Urinary bladder (tissue), 4 donors: ENCODE results near the gene CMTM4. TPM values are rescaled to one million over a fixed set of nuclear protein-coding genes. Genes with fewer than 3 reads are reported as not detected.
"Not testable (repeated sequence)": the region's sequence is repeated elsewhere in the genome, so short reads cannot be mapped to it uniquely, and the experiment has no call there.

Source experiments
- DNase-seq: peaks from one replicate; pipeline ENCODE4 v3.0.0-alpha.2; 2015; ENCODE audit errors: extremely low spot score
- H3K27ac ChIP-seq: one replicate; pipeline ENCODE4 v1.5.1; 2013; ENCODE audit warnings: low read depth, mild to moderate bottlenecking, moderate library complexity
- H3K36me3 ChIP-seq: one replicate; pipeline ENCODE4 v1.6.1; 2013; ENCODE audit warnings: mild to moderate bottlenecking, moderate library complexity; ENCODE audit not compliant: insufficient read depth
- H3K4me1 ChIP-seq: one replicate; pipeline ENCODE4 v1.6.1; 2013; ENCODE audit warnings: mild to moderate bottlenecking, moderate library complexity; ENCODE audit not compliant: insufficient read depth
- H3K4me3 ChIP-seq: one replicate; pipeline ENCODE4 v1.5.1; 2013; ENCODE audit warnings: low read depth, low read length
- WGBS: extraction: QIAGEN DNeasy Blood & Tissue Kit; methylation state at CpG from one replicate; pipeline ENCODE4 v1.1.7; 2013; 5-methylcytosine and 5-hydroxymethylcytosine counted together
- polyA plus RNA-seq: library from polyadenylated mRNA; stranded (reverse); fragments of 200-250 nt; gene quantifications from one replicate; pipeline ENCODE4 v1.2.3, GENCODE V29; 2013
- small RNA-seq: library from RNA; depleted of rRNA; stranded (forward); fragments of <200 nt; gene quantifications from one replicate; pipeline ENCODE3, GENCODE V24; 2014
- total RNA-seq: library from RNA; depleted of rRNA; stranded (reverse); fragments of >200 nt; gene quantifications from one replicate; pipeline ENCODE4 v1.2.3, GENCODE V29; 2014
- donor health status: healthy with polysubstance abuse.
- donor health status: healthy.

The CMTM4 gene
- total and polyA plus RNA-seq, 2 donors: 8.9 to 17.8 TPM

GRCh38 chr16:66568355-66568754, 128.2 kb downstream of the CMTM4 start:
- no peaks in the 10 kb centered on the region for H3K36me3 ChIP-seq
- WGBS: 96% methylated on average over 2 of the region's 2 CpGs
- no peaks in the 10 kb centered on the region for H3K4me1 ChIP-seq
- H3K27ac ChIP-seq: no peak overlapping the region
- DNase-seq: no peak
- H3K4me3 ChIP-seq: no peak overlapping the region

DNA sequence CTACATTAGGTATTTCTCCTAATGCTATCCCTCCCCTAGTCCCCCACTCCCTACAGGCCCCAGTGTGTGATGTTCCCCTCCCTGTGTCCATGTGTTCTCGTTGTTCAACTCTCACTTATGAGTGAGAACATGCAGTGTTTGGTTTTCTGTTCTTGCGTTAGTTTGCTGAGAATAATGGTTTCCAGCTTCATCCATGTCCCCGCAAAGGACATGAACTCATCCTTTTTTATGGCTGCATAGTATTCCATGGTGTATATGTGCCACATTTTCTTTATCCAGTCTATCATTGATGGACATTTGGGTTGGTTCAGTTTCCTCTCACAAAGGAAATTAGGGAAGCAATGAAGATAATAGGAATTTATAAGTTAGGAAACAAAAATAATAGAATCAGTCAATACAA, 129.3 kb downstream of the CMTM4 start:
- not testable (repeated sequence) for H3K27ac ChIP-seq, H3K4me1 ChIP-seq, H3K4me3 ChIP-seq, DNase-seq, H3K36me3 ChIP-seq
- 97% methylated on average over 3 of the region's 3 CpGs for WGBS

DNA sequence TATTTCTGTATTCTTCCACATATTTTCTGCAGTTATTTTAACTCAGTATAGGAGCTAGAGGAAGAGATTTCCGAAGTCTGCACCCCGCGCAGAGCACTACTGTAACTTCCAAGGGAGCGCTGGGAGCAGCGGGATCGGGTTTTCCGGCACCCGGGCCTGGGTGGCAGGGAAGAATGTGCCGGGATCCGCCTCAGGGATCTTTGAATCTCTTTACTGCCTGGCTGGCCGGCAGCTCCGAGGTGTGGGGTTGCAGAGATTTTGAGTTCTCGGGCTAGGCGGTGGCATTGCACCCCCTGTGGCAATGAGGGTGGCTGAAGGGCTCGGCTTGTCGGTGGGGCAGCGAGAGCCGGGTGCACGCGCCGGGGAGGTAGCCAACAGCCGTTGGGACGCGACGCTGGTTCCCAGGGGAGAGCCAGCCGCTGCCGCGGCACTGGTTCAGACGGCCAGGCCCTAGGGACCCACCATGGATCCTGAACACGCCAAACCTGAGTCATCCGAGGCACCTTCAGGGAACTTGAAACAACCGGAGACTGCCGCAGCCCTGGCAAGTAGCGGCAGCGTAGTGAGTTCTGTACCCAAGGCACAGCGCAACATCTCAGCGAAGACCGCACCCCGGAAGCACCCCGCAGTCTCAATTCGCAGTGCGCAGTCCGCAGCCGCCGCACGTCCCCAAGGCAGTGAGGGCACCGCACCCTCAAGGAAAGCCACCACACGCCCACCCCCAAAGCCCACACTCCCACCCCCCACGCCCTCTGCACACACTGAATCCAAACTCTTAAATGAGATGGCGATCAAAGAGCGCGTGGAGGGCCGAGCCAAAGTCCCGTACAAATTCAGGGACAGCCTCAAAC, 130.3 kb downstream of the CMTM4 start, which contains the start of gene CMTM1:
Gene CMTM1, plus strand, starts transcription at position 389 of the 851 bp plus-strand sequence. Its CDS starts 75 bp downstream, at position 464.
- WGBS: 93% methylated on average over 54 of the region's 54 CpGs
- H3K4me3 ChIP-seq: no peak within 1 kb of the TSS
- H3K4me1 ChIP-seq: no peaks in the 10 kb centered on the region
- no peak for DNase-seq
- H3K36me3 ChIP-seq: no peaks in the 10 kb centered on the region
- H3K27ac ChIP-seq: no peak within 1 kb of the TSS

Small RNA genes within 50 kb of the gene (small RNA-seq; reads per million reads assigned to genes)
- not detected for gene CKLF-CMTM1

Other genes starting within 250 kb of the CMTM4 start
- gene TK2, start 146.6 kb downstream of the CMTM4 start, total RNA-seq: 23.6 TPM
- 20.3 TPM for gene TK2, start 146.6 kb downstream of the CMTM4 start, polyA plus RNA-seq
- 54.7 TPM for gene CKLF, start 144.2 kb downstream of the CMTM4 start, total RNA-seq
- 54.9 TPM for gene CKLF, start 144.2 kb downstream of the CMTM4 start, polyA plus RNA-seq
- 3.1 TPM for gene CMTM1, start 130.3 kb downstream of the CMTM4 start, total RNA-seq
- 1.1 TPM for gene CMTM1, start 130.3 kb downstream of the CMTM4 start, polyA plus RNA-seq
- gene CMTM2, start 117.3 kb downstream of the CMTM4 start, total RNA-seq: not detected
- gene CMTM2, start 117.3 kb downstream of the CMTM4 start, polyA plus RNA-seq: not detected
- 29.2 TPM for gene CMTM3, start 92.0 kb downstream of the CMTM4 start, total RNA-seq
- 33.4 TPM for gene CMTM3, start 92.0 kb downstream of the CMTM4 start, polyA plus RNA-seq
- gene DYNC1LI2, start 54.9 kb upstream of the CMTM4 start, total RNA-seq: 153 TPM
- gene DYNC1LI2, start 54.9 kb upstream of the CMTM4 start, polyA plus RNA-seq: 74.6 TPM
- gene TERB1, start 104.8 kb upstream of the CMTM4 start, total RNA-seq: not detected
- not detected for gene TERB1, start 104.8 kb upstream of the CMTM4 start, polyA plus RNA-seq
- gene NAE1, start 134.2 kb upstream of the CMTM4 start, total RNA-seq: 74.4 TPM
- gene NAE1, start 134.2 kb upstream of the CMTM4 start, polyA plus RNA-seq: 36.2 TPM
- not detected for gene CA7, start 147.7 kb upstream of the CMTM4 start, total RNA-seq
- gene CA7, start 147.7 kb upstream of the CMTM4 start, polyA plus RNA-seq: not detected
- 5.6 TPM for gene PDP2, start 183.8 kb upstream of the CMTM4 start, total RNA-seq
- gene PDP2, start 183.8 kb upstream of the CMTM4 start, polyA plus RNA-seq: 5.0 TPM
- not detected for gene CDH16, start 222.1 kb upstream of the CMTM4 start, total RNA-seq
- gene CDH16, start 222.1 kb upstream of the CMTM4 start, polyA plus RNA-seq: not detected
- 7.0 TPM for gene RRAD, start 228.8 kb upstream of the CMTM4 start, total RNA-seq
- 26.1 TPM for gene RRAD, start 228.8 kb upstream of the CMTM4 start, polyA plus RNA-seq
- gene CIAO2B, start 237.7 kb upstream of the CMTM4 start, total RNA-seq: 52.0 TPM
- gene CIAO2B, start 237.7 kb upstream of the CMTM4 start, polyA plus RNA-seq: 174 TPM
- gene CES2, start 238.8 kb upstream of the CMTM4 start, total RNA-seq: 12.9 TPM
- 32.5 TPM for gene CES2, start 238.8 kb upstream of the CMTM4 start, polyA plus RNA-seq